GM12892 (cell line): ENCODE measurements around the gene CRCP.

Experiments
- POLR2A ChIP-seq: IDR thresholded peaks from 2 replicates; pipeline ENCODE4 v1.6.1; 2011; ENCODE audit warnings: low read depth, low read length, control low read depth
- TAF1 ChIP-seq: IDR thresholded peaks from 2 replicates; pipeline ENCODE4 v1.6.1; 2011; ENCODE audit warnings: low read depth, mild to moderate bottlenecking, control low read depth, low read length, borderline replicate concordance

- TF ChIP-seq POLR2A (no peak), TAF1 (no peak)
These were observed 8.5 kb downstream of the CRCP start for GRCh38 chr7:66123175-66123528.
